Stimulated activated CD4-positive, alpha-beta T cell treated with anti-CD3 and anti-CD28 coated beads, Interleukin-15, amount 100 ng/mL, for 24 hours (primary cell): Measurements from ENCODE around the gene RHOT2.

Experiments
- DNase-seq: peaks from one replicate; pipeline ENCODE4 v3.0.0-alpha.2; 2020

RHOT2 gene

DNA sequence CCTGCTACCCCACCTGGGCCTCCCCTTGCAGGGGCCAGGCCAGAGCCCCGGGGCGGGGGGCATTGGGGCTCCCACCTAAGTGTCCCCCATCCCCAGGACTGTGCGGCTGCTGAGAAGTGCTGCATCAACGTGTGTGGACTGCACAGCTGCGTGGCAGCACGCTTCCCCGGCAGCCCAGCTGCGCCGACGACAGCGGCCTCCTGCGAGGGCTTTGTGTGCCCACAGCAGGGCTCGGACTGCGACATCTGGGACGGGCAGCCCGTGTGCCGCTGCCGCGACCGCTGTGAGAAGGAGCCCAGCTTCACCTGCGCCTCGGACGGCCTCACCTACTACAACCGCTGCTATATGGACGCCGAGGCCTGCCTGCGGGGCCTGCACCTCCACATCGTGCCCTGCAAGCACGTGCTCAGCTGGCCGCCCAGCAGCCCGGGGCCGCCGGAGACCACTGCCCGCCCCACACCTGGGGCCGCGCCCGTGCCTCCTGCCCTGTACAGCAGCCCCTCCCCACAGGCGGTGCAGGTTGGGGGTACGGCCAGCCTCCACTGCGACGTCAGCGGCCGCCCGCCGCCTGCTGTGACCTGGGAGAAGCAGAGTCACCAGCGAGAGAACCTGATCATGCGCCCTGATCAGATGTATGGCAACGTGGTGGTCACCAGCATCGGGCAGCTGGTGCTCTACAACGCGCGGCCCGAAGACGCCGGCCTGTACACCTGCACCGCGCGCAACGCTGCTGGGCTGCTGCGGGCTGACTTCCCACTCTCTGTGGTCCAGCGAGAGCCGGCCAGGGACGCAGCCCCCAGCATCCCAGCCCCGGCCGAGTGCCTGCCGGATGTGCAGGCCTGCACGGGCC is 35.2 kb upstream of the RHOT2 start:
- DNase-seq: no peak

DNA sequence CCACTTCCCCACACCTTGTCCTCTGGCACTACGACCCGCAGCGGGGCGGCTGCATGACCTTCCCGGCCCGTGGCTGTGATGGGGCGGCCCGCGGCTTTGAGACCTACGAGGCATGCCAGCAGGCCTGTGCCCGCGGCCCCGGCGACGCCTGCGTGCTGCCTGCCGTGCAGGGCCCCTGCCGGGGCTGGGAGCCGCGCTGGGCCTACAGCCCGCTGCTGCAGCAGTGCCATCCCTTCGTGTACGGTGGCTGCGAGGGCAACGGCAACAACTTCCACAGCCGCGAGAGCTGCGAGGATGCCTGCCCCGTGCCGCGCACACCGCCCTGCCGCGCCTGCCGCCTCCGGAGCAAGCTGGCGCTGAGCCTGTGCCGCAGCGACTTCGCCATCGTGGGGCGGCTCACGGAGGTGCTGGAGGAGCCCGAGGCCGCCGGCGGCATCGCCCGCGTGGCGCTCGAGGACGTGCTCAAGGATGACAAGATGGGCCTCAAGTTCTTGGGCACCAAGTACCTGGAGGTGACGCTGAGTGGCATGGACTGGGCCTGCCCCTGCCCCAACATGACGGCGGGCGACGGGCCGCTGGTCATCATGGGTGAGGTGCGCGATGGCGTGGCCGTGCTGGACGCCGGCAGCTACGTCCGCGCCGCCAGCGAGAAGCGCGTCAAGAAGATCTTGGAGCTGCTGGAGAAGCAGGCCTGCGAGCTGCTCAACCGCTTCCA is 34.4 kb upstream of the RHOT2 start:
- no peak for DNase-seq

DNA sequence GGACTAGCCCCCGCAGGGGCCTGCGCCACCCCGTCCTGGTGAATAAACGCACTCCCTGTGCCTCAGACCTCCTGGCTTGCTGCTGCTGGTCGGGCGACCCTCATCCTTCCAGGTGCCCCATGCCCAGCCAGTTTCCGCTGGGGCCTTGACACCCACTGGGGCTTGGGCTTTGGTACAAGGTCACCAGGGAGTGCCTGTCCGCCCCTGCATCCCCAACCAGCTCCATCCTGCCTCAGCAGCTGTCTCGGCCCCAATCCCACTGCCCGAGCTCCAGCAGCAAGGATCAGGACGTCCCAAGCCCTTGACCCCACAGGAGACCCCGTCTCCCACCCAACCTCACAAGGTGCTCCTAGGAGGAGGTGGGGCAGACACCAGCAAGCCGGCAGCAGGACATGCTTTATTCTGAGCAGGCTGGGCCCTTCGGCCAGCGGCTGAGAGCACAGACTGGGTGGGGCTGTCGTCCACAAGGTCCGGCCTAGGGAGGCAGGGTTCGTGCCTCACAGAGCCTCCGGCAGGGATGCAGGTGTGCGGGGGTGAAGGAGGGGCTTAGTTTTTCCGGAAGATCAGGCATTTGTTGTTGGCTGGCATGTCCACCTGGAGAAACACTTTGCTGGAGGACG is 33.8 kb upstream of the RHOT2 start:
- DNase-seq: no peak

DNA sequence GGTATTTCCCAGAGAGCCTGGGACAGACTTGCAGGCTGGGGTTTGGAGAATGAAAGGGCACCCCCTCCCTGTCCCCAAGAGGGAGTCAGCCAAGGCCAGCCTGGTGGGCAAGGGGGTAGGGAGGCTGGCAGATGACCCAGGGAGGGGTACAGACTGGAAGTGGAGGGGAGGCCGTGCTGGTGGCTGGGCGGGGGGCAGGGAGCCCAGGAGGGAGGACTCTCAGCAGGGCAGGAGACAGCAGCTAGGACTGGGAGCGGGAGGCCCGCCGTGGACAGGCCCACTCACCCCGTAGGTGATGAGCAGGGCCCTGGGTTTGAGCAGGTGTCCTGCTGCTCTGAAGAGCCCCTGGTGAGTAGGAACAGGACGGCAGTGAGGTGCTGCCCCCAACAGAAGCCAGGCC is 32.9 kb upstream of the RHOT2 start:
- DNase-seq: no peak

DNA sequence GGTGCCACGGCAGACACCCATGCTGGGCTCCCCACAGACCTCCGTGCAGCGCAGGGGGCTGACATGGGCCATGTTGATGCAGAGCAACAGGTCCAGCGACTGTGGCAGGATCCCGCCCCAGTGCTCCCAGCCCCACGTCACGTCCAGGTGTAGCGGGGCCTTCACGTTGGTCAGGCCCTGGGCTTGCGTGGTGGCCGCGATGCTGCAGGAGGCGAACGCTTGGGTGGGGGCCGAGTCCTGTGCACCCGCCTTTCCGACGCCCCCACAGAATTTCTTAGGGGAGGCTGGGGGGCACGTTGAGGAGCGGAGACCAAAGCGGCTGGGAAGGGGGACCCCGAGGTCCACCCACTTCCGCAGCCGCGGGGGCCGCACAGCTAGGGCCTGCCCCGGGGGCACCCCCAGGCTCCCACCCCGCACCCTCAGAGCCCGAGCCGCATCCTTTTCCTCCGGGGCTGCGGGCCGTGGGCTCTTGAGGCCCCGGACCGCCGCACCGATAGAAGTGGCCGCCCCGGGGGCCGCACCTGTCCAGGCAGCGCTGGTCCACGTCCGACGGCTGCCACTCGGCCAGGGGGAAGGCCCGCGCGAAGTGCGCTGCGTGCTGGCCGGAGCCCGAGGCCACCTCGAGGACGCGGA is 32.2 kb upstream of the RHOT2 start:
- DNase-seq: peak; percentile 43

DNA sequence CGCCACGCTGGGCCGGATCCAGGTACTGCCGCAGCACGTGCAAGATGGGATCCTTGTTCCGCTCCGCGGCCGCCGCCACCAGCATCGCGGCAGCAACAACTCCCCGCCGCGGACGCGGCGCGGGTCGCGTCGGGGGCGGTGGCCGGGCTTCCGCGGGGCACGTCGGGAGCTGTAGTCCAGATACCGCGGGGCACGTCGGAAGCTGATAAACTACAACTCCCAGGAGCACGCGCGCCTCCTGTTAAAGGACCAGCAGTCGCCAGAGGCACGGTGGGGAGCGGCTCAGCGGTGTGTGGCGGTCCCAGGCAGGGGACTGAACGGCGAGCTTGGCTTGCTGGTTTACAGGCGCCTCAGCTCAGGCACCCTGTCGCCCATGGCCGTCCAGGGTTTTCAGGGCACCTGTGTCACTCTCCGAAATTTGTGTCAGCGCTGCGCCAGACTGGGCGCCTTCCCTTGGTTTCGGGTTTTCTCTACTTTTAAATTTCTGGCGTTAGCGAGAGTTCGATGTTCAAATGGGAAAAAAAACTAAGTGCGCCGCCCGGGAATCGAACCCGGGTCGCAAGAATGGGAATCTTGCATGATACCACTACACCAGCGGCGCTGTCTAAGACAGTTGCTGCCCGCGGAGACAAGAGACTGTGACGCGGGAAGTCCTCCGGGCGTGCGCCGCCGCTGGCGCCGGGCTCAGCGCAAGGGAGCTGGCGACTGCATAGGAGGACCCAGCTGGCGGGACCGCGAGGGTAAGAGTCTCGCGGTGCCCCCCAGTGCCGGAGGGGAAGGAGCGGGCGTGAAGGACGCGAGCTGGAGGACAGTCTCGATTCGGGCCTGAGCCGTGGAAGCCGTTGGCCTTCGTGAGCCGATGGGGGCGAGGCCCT is 31.5 kb upstream of the RHOT2 start, which contains the start of gene METTL26:
Gene METTL26 (minus strand): TSS at position 100 of the 875 bp plus-strand sequence. CDS start 15 bp downstream, at position 85.
- DNase-seq: peak; percentile 95

DNA sequence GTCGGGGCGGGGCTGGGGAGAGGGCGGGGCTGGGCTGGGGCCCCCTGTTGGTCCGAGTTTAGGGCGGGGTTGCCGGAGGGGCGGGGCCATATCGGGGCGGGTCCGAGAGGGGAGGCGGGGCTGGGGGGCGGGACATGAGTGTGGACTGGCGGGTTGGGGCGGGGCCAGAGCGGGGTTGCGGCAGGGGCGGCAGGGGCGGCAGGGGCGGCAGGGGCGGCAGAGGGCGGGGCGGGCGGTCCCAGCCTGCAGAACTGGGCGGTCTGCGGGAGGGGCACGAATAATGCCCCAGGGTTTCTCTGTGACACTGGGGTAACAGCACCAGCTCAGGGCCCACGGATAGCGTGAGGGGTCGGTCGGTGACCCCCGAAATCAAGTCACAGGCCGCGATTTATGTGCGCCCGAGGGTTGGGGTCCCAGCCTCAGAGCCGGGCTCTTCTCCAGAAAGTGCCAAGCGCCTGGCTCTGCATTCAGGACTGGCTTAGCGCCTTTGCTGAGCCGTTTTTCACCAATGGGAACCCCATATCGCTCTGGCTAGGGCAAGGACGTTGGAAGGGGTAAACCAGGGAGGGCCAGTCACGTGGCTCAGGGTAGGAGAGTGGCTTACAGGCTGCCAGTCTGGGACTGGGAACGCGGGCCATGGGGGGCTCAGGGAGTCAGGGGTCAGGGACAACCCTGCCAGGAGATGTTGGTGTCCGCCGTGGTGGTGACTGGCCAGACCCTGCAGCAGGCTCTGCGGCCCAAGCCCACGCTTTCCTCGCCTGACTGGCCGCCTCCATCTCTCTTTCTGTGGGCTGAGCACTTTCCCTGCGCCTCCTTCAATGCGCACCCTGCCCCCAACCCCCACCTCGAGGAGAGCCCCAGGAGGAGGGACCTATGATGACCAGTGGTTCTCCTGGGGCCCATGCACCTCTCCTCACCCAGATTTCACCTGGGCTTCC is 30.6 kb upstream of the RHOT2 start:
- peak; percentile 91 for DNase-seq

DNA sequence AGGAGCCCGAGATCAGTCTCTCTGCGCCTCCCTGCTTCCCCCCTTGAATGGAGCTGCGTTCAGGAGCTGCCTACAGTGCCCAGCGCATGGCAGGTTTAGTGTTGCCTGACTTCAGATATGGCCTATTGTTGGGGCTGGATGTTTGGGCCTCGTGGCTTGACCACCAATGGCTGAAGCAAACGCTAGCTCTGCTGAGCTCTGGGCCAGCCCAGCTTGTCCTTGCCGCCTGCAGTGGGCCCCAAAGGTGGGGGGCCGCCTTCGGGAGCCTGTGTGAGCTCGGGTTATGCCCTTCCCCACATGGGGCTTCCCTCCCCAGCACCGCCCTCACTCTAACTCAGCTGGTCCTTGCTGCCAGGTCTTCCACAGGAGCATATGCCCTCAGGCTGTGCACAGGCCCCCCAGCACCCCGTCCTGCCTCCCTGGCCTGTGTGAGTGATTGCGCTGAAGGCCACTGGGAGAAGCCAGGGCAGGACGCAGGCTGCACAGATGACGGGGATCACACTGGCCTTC is 29.8 kb upstream of the RHOT2 start:
- DNase-seq: no peak

DNA sequence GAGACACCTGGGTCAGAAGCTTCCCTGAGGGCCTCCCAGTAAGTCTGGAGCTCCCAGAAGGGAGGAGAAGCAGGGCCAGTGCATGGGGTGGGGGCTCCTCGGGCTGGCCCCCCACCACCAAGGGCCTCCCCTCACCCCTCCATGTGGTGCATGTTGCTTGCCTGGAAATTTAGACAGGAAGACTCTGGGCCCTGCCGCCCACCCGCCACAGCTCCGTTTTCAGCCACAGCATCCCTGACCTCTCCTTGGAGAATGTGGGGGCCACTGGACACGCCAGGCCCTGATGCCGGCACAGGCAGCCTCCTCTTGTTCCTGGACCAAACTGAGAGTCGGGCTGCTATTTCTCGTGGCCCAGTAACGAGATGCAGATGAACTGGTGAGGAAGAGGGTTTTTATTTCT is 29.1 kb upstream of the RHOT2 start:
- no peak for DNase-seq

DNA sequence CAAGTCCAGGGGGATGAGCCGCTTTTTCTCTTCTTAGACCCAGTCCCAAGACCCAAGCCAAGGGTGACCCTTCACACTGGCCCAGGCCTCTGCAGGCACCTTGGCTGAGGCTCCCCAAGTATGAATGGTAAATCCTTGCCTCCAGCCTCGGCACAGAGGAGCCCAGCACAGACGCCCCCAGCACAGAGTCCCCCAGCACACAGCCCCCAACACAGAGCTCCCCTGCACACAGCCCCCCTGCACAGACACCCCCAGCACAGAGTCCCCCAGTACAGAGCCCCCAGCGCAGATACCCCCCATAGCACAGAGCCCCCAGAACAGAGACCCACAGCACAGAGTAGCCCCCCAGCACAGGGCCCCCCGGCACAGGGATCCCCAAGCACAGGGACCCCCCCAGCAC is 27.3 kb upstream of the RHOT2 start:
- no peak for DNase-seq

DNA sequence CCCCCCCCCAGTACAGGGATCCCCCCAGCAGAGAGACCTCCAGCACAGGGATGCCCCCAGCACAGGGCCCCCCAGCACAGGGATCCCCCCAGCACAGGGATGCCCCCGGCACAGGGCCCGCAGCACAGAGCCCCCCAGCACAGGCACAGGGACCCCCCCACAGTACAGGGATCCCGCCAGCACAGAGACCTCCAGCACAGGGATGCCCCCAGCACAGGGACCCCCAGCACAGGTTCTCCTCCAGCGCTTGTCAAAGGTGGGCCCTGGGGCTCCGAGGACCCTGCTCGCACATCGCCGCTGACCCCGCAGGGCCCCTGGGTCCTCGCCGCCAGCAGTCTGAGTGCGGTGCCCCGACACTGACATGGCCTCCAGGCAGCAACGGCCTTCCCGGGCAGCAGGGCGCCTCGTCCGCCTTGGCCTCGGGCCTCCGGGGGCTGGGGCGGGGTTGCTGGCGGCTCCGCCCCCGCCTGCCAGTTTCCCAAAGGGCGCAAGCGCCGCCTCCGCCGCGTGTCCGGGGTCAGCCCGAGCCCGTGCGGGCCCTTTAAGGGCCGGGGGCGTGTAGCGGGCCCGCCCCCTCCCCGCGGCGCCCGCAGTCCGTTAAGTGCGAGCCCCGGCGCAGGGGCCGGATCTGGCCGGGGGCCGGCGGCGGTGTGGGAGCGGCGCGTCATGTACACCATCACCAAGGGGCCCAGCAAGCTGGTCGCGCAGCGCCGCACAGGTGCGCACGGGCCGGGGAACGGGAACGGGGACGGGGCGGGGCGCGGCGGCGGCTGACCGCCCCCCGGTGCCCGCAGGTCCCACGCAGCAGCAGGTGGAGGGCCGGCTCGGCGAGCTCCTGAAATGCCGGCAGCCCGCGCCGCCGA is 26.4 kb upstream of the RHOT2 start, which contains the start of gene MCRIP2:
Gene MCRIP2 (plus strand): TSS at position 503 of the 863 bp plus-strand sequence. CDS start 164 bp downstream, at position 667.
- DNase-seq: peak; percentile 91

DNA sequence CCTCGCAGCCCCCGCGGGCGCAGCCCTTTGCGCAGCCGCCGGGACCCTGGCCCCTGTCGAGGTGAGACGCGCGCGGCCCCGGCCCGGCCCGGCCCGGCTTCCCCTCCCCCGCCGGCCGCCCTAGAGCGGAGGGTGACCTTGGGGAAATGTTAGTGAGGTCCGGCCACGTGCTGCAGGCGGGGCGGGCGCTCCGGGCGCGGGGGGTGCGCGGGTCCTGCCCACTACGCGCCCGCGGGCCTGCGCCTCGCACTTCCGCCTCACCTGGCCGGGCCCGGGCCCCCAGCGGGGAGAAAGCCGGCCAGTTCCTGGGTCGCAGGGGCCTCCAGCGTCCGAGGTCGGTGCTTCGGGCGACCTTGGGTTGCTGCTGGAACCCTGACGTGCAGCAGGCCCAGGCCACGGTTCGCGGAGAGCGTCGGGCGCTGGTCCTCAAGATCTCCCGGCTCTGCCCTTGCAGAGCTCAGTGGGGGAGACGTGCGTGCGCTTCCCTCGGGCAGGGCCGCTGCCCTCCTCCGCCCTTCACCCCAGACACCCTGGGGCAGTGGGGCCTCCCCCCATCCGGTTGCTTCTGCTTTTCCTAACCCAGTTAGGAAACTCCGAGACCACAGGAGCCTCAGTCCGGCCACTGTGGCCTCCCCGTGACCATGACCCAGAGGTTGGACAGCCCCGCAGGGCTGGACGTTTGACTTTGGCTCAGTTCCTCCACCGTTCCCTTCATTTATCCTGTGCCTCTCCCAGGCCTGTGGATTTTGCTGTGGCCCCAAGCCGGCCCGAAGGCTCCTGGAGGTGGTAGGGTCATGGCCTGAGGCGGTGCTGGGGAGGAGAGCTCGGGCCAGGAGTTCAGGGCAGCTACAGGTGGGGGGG is 25.5 kb upstream of the RHOT2 start:
- DNase-seq: peak; percentile 65

DNA sequence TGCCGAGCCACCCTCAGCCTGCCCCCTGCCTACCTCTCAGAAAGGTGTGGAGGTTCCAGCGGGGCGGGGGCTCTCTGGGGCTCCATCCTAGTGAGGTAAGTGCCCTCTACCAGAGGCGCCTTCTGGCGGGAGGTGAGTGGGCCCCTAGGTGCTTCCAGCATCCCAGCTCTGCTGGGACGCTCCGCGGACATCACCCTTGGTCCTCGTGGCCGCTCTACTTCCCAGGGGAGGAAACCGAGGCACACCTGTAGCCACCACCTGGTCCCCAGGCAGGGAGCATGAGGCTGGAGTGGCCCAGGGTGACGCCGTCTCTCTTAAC is 24.9 kb upstream of the RHOT2 start:
- no peak for DNase-seq

DNA sequence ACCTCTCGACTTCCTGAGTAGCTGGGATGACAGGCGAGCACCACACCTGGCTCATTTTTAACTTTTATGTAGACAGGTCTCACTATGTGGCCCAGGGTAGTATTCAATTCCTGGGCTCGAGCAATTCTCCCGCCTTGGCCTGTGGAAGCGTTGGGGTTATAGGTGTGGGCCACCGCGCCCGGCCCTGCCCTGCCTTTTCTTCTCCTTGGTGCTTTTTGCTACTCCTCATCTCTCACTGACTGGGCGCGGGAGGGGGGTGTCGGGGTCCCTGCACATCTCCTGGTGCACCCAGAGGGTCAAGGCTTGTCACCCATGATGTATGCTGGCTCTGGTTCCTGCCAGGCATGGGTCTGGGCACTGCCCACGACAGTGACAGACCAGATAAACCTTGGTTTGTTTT is 23.4 kb upstream of the RHOT2 start:
- DNase-seq: no peak

DNA sequence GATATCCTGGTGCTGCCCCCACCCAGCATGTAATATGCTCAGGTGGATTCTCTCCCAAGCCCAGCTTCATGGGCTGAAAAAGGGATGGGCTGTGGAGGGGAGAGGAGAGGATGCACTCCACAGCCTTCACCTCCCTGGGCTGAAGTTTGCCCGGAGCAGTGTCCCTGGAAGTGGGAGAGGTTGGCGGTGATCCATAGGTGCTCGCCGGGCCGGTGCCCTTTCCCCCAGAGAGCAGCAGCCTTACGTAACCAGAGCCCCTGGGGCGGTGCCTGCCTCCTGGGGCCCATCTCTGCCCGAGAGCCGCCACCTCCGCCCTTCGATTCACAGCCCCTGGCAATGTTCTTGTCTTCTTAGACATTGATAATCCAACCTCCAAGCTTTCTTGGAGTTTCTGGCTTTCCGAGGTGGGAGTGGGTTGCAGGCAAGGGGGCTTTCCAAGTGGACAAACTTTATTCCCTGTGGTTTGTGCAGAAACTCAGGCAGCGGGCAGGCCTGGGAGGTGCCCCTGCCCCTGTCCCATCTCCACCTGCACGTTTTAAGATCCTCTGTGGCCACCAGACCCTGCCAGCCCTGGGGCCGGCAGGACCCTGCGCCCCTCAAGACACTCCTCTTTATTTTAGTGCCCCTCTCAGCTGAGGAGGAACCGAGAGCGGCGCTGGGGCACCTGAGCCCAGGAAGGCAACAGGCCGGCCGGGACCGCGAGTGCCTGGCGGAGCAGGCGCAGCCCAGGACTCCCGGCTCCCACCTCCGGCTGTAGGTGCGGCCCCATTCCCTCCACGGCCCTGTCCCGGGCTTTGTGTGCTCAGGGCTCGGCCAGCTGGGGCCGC is 21.9 kb upstream of the RHOT2 start:
- DNase-seq: no peak

DNA sequence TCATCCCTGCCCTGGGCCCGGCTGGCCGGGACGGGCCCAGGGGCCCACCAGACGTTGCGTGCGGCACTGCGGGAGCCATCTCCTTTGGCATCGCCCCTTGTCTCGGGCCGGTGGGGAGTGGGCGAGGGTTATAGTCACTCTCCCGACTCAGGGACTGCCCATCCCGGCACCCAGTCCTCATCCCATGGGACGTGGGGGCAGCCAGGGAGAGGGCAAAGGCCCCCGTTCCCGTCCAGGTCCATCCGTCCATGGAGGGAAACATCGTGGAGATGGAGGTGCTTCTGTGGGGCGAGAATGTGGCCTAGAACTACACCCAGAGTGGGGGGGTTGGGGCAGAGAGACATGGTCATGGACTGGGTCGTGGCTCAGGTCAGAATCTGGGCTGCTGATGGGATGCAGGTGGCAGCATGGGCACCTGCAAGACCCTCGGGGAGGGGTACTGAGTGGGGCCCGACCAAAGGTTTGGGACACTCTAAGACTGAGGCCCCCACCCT is 21.2 kb upstream of the RHOT2 start:
- no peak for DNase-seq

DNA sequence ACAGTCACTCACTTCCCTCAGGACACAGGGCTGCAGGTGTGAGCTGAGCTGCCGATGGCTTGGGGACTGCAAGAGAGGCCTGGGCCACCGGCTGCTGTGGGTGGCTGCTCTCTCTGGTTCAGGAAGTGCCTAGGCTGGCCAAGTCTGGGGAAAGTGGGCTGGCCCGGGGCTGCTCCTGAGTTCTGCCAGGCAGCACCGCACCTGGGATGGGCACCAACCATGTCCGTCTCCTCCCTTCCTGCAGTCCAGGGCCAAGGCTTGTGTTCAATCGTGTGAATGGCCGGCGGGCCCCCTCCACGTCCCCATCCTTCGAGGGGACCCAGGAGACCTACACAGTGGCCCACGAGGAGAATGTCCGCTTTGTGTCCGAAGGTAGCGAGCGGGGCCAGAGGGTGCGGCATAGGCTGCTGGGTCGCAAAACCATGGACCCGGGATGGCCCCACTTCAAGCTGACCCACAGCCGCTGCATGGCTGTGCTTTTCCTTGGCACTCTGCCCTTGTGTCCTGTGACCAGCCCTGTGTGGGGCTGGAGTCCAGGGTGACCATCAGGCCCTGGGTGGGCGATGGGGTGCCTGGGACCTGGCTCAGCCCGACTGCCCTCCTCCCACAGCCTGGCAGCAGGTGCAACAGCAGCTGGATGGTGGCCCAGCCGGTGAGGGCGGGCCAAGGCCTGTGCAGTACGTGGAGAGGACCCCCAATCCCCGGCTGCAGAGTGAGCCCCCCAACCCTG is 20.6 kb upstream of the RHOT2 start:
- no peak for DNase-seq
